GM18870 (cell line): ENCODE data around the gene PIK3CD.
"Not testable (repeated sequence)": the region's sequence is repeated elsewhere in the genome, so short reads cannot be mapped to it uniquely, and the experiment has no call there.

Experiments used
- ATAC-seq: cut with Tn5 transposase; IDR thresholded peaks from one replicate; pipeline ENCODE4 v1.9.1; 2021; ENCODE audit warnings: moderate library complexity; ENCODE audit not compliant: unreplicated experiment

Gene PIK3CD

DNA sequence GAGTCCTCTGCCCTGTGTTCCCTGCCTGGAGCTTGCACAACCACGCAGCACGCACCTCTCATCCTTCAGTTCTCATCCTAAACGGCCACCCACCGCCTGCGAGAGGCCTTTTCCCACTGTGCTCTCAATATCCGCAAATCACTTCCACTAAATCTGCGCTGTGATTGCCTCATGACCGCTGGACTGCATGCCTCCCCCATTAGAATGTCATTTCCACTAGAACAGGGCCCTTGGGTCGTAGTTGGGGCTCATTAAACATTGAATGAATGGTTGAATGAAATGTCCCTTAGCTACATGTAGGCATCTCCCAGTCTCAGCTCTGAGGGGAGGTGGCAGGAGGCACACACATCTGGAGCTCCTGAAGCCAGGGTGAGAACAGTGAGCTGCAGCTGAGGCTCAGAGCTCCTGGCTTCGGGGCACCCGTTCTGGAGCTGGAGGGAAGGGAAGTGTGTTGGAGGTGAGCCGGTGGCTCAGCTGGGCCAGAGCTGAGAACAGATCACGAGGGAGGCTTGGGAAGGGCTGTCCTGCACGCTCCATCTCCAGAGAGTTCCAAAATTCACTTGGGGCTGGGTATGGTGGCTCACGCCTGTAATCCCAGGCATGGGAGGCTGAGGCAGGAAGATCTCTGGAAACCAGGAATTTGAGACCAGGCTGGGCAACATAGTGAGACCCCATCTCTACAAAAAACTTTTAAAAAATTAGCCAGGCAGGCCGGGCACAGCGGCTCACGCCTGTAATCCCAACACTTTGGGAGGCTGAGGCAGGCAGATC is 32.4 kb upstream of the PIK3CD start:
- ATAC-seq, result no peak

DNA sequence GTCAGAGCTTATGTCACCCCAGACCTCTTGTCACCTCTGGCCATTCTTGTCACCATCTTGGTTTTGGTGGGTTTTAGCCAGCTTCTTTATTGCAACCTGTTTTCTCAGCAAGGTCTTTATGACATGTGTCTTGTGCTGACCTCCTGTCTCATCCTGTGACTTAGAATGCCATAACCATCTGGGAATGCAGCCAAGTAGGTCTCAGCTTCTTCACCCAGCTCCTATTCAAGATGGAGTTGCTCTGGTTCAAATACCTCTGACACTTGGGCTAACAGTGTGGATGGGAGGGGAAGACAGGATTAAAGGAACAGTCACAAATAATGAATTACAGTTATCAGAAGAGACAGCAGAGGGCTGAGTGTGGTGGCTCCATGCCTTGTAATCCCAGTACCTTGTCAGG is 30.5 kb upstream of the PIK3CD start:
- ATAC-seq, result no peak

DNA sequence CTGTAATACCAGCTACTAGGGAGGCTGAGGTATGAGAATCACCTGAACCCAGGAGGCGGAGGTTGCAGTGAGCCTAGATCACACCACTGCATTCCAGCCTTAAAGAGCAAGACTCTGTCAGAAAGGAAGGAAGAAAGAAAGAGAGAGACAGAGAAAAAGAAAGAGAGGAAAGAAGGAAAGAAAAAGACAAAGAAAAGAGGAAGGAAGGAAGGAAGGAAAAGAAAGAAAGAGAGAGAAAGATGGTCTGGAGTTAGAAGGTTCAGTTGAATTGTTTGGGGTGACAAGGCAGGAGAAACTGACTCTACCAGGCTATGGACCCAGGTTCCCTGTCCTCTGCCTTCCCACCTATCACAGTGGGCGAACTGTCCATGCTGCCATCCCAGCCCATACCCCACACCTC is 27.4 kb upstream of the PIK3CD start:
- no peak for ATAC-seq

DNA sequence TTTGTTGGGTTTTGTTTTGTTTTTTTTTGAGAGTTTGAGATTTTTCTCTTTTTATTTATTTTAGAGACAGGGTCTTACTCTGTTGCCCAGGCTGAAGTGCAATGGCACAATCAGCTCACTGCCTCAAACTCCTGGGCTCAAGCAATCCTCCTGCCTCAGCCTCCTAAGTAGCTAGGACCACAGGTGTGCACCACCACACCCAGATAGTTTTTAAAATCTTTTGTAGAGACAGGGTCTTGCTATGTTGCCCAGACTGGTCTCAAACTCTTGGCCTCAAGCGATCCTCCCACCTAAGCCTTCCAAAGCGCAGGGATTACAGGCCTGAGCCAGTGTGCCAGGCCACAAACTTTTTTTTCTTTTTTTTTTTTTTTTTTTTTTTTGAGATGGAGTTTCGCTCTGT is 26.5 kb upstream of the PIK3CD start:
- ATAC-seq, result not testable (repeated sequence)

DNA sequence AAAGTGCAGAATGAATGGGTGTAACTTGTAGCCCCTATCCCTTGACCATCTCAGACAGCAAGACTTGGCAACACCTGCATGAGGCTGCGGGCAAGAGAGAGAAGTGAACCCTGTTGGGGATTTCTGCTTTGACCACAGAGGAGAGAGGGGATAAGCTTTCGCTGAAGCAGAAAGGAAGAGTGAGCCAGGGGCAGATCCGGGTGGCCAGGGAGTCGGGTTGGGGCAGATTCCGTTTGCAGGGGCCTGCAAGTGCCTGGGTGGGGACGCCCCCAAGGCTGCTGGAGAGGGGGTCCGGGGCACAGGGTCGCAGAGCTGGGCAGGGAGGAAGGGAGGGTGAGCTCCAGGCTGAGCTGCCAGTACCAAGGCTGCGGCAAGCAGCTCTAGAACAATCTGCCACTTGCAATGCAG is 25.3 kb upstream of the PIK3CD start:
- peak; percentile 47 for ATAC-seq

DNA sequence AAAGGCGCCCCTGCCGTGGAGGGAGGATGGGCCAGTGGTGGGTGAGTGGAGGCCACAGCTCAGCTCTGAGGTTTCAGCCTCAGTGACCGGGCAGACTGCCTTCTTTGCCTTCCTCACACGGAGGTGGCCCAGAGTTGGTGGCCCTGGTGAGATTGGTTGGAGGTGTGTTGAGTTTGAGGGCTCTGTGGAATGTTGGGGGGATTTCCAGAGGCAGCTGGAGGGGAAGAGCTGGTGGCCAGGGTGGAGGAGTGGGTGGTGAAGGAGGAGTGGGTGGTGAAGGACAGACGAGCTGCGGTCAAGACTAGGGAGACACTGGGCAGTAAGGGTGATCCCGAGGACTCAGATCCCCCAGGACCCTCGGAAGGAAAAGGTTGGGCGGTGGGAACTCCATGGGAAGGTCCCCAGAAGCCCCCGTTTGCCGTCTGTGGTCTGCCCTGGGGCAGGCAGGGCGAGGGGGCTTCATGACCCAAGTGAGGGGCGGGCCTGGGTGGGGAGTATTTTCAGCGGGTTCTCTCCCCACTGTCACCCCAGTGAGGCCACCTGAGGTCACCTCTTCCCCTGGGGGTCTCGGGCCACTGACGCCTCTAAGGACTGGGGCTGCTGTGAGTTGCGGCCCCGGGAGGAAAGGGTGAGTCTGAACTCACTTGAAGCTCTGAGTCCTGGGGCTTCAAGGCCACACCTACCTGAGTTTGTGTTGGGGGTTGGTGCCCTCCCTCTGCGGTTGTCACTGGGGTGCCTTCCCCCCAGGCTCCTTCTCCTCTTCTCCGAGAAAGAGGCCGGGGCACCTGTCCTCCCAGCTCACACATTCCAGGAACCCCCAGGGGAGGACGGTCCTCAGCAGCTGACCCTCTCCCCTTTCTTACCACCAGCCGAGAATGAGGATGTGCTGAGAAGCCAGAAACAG is 22.7 kb upstream of the PIK3CD start:
- ATAC-seq, result no peak

DNA sequence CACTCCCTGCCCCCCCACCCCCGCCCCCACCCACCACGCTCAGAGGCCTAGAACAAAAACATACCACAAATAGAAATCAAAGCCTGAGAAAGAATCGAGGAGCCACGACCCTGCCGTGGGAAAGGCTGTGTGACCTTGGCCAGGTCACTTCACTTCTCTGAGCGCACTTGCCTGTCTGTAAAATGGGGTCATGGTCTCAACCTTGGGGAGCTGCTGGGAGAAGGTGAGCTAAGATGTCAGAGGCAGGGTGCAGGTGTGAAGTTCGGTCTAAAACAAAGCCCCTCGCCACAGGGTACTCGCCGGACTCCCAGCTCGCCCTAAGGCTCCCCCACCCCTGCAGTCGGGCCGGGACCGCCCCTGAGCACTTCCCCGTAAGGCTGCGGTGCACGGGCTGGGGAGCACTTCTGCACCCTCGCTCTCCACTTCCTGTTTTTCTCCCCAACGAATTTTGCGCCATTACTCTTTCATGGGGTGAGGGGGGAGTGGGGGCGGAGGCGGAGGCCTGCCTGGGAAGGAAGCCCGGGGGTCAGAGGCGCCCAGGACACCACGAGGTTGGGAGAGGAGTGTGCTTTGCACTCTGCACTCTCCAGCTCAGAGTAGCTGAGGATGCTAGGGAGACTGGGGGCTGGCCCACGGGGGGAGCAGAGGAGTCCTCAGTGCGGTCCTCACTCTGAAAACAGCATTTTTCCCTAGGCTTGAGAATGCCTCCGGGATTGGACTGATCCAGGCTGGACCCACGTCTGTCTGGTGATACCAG is 21.9 kb upstream of the PIK3CD start:
- no peak for ATAC-seq

DNA sequence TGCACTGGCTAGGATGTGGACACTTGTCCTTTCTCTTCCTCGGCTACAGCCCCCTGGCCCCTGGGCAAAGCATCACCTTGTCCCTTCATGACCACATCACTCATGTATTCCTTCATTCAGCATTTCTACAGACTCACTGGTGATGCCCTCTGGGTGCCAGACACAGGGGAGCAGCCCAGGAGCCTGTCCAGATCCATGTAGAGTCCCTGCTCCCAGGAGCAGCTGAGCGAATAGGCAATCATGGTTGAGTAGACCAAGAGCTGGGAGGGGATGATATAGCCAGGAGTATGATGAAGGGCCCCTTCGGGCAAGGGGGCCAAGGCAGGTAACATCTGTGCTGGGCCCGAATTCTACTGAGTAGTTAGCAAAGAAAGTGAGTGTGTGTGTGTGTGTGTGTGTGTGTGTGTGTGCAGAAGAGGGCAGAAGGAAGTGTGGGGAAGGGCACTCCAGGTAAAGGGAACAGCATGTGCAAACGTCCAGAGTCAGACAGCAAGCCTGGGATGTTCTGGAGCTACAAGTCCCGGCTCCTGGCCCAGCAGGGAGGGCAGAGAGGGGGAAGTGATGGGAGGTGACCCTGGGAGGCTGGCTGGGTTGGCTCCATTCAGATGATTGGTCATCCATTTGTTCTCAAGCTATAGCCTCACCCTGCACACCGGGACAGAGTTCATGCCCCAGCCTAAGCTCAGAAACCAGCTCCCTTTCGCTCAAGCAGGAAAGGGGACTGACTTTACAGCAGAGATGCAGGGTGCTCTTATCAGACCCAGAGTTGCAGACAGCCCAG is 21.0 kb upstream of the PIK3CD start:
- no peak for ATAC-seq

DNA sequence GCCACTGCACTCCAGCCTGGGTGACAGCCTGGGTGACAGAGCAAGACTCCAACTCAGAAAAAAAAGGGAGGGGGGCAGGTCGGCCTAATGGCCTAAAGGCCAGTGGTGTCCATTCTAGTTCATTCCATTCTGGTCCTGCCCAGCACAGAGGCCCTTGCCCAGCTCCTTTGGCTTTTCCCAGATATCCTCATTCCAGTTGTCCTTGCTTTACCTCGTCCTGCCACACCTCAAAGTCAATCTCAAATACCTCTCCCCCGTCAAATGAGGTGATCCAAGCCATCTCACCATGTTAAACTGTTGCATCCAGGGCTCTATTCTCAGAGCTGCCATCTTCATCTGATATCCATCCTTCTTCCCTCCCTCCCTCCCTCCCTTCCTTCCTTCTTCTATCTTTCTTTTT is 19.9 kb upstream of the PIK3CD start:
- ATAC-seq, result no peak

DNA sequence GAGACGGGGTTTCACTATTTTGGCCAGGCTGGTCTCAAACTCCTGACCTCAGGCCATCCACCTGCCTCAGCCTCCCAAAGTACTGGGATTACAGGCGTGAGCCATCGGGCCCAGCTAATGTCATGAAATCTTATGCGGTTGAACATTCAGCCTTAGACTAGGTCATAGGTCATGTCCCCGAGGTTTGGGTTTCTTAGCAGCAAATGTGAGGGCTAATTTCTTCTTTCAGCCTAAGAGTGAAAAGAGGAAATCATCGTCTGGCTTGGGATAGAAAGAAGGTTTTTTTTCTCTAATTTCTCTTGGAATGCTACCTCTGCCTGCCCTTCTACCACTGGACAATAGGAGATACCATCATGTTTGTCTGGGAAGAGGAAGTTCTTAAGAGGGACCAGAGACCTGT is 18.0 kb upstream of the PIK3CD start:
- no peak for ATAC-seq

DNA sequence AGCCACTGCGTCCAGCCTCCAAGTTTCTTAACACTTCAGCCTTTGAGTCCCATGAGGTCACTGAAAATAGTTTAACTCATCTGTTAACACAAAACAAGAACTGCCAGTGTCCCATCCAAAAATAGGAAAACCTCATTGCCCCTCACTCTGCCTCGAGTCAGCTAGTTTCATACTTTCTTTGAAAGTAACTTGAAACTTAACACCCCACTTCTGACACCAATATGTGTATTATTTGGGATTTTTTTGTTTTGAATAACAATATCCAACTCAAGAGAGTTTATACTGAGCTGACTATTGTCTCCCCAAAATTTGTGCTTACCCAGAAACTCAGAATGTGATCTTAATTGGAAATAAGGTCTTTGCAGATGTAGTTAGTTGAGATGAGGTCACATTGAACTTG is 16.9 kb upstream of the PIK3CD start:
- no peak for ATAC-seq

DNA sequence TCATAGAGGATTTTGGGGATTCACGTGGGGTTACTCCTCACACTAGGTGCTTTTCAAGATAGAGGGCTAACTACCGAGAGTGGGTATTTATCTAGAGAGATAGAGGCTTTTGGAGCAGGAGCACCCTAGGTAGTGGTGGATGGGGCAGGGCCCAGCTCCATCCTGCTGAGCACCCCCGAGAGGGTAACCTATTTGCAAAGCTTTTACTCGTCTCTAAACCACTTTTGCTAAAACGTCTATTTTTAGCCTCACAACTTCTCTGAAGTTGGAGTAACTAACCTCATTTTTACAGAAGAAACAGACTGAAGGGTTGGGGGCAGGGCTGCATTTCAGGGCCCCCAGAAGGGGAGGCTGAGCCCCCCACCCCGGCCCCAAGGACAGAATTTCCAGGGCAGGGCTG is 12.3 kb upstream of the PIK3CD start:
- ATAC-seq, result no peak

DNA sequence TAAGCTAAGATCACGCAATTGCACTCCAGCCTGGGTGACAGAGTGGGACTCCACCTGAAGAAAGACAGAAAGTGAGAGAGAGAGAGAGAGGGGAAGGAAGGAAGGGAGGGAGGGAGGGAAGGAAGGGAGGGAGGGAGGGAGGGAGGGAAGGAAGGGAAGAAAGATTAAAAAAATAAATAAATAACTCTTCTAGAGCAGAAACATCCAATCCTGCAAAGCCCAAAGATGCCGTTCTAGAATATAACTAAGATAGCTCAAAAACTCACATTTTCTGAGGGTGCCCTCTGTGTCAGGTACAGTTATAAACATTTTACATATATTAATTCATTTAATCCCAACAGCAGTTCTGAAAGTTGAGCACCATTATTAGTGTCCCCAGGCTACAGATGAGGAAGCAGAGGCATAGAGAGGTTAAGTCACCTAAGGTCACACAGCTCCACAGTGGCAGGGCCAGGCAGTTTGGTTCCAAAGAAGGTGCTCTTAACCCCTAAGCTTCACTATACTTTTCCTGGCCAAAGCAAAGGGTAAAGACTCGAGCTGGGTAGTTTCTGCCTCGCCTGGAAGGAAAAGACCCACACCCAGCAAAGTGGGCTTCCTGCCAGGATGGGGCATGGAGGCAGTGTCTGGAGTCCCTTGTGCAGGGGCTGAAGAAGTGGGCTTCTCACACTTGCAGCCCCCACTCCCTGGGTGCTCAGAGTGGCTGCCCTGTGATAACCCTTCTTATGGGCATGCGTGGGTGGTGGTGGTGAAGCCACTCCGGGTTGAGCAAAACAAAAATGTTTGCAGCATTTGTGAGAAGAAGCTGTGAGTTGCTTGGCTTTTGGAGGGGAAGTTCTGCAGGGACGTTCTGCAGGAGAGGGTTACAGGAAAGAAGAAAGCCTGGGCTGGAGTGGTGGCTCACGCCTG is 7.9 kb upstream of the PIK3CD start:
- ATAC-seq, result no peak

DNA sequence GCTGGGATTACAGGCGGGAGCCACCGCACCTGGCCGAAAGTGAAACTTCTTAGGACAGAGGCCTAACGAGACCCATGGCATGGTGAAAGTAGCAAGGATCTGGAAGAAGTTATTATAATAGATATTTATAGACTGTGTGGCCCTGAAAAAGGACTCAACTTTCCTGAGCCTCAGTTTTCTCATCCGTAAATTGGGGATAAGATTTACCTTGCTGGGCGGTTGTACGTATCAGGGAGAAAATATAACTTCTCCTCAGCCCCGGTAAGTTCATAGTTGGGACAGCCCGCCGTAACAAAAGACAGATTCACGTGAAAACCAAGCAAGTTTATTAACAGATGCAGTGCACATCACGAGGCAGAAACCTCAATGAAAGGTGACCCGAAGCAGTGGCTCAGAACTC is 5.5 kb upstream of the PIK3CD start:
- ATAC-seq, result no peak

DNA sequence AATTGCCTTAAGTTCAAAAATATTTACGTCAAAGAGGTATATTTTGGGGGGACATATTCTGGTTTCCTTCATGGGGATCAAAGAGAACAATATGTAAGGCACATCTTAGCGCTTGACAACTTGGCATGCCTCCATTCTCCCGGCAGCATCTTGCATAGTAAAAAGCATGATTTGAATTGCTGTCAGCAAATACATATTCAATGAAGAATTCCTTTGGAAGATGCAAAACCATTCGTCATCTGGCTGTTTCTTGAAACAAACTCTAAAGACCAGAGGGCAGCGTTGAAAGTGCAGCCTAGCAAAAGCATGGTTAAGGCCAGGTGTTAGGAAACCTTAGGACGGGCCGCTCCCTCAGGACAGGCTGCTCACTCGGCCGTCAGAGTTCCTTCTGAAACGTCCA is 3.4 kb upstream of the PIK3CD start:
- ATAC-seq, result no peak

DNA sequence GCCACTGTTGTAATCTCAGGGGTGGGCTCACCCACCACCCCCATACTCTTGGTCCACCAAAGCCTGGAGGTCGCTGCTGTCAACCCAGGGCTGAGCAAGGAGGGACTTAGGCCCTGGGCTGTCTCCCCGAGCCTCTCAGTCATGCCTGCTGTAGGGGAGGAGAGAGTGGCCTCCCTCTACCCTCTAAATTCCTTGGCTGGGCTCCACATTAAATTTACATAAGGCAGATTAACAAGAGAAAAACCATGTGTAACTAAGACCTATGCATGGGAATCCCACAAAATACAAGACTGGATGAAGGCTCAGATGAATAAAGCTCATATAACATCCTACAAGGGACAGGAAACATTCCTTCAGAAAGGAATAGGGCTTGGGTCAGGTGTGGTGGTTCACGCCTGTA is 1.8 kb upstream of the PIK3CD start:
- ATAC-seq, result no peak

DNA sequence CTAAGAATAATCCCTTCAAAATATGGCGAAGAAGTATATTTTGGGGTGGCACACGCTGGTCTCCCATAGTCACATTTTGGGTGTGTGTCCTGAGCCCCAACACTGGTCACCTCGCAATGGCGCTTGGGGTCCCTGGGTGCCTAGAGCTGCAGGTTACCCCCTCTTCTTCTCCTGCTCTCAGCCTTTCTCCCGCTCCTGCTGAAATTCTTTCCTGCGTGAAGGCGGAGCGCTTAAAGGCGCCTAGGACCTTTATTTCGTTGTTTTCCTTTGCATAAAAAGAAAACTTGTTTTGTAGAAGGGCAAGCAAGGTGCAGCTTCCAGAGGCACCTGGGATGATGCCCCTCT is 339 bp upstream of the PIK3CD start:
- ATAC-seq, result no peak

DNA sequence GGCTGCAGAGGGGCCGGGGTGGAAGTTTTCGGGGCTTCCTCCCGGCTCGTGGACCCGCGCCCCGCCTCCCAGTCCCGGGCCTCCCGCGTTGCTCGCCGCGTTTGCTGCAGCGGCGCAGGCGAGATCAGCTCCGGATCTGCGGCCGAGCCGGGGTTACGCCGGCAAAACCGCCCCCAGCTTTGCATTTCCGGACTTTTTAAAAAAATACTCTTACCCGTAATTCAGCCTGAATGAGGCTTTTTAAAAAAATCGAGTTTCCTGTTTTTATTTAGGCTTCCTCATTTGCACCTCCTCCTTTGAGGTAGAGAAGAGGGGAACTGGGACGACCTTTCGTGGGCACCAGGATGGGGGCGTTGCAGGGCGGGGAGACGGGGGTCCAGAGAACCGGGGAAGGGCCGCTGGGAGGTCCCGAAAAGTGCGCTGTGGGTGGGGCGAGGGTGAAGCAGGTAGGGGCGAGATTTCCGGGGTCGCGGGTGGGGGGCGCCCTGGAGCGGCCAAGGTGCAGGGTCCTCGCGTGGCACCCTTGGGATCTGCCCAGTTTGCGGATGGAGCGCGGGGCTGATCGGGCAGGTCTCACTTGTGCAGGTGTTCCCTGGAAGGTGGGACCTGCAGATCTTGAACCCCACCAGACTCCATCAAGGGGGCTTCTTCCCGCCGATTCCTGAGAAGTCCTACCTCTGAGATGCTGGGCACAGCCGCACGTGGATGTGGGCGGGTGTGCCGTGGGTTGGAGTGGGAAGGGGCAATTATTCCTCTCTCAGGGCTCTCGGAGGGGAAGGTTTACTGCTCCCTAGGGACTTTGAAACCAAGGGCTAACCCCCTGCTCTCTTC is 1.1 kb downstream of the PIK3CD start:
- ATAC-seq, result no peak

DNA sequence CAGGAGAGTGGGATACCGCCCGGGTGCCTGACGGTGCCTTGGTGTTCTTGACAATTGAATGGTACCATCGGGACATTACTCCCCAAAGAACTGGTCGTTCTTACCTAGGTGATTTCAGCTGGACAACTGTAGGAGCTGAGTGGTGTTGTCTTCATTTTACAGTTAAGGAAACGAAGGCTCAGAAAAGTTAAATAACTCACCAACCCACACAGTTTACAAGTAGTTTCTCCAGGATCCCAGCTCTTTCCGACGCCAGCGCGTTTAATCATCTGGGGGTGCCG is 1.6 kb downstream of the PIK3CD start:
- ATAC-seq, result no peak
